ENCODE measurements around the gene CPVL.
A peak's percentile ranks its signal among the peaks of the same experiment; 100 is the strongest.

The CPVL gene

GRCh38 chr7:29066641-29067040, 79.7 kb downstream of the CPVL start:
- H3K9me3 ChIP-seq (replicated peaks in 1 of 11), result peaks cover 0 to 16% (median 0%) of the 10 kb centered on the region in 11 experiments; a peak in 6 of 22 replicates
- TF ChIP-seq Cebpa-rat (IDR thresholded peaks at IDR 0.05), result no peak
- H3K27ac ChIP-seq, result no peak overlapping the region
- no peak overlapping the region for H3K4me2 ChIP-seq
- no peaks in the 10 kb centered on the region for H4K20me1 ChIP-seq
- peaks cover 0 to 61% (median 0%) of the 10 kb centered on the region in 11 experiments; a peak in 4 of 22 replicates for H3K27me3 ChIP-seq
- H3K4me1 ChIP-seq, result no peaks in the 10 kb centered on the region
- no peak overlapping the region for H3K9ac ChIP-seq
- no peak overlapping the region for H3K4me3 ChIP-seq
- no peaks in the 10 kb centered on the region for H3K36me3 ChIP-seq

GRCh38 chr7:29065181-29065857, 81.0 kb downstream of the CPVL start:
- no peak overlapping the region for H3K9ac ChIP-seq
- no peaks in the 10 kb centered on the region for H3K36me3 ChIP-seq
- no peak overlapping the region for H3K4me3 ChIP-seq
- peaks cover 0 to 61% (median 0%) of the 10 kb centered on the region in 11 experiments; a peak in 4 of 22 replicates for H3K27me3 ChIP-seq
- no peak overlapping the region for H3K27ac ChIP-seq
- peaks cover 0 to 16% (median 0%) of the 10 kb centered on the region in 11 experiments; a peak in 6 of 22 replicates for H3K9me3 ChIP-seq (replicated peaks in 1 of 11)
- no peak overlapping the region for H3K4me2 ChIP-seq
- no peaks in the 10 kb centered on the region for H4K20me1 ChIP-seq
- no peak for TF ChIP-seq Cebpa-rat (IDR thresholded peaks at IDR 0.05)
- H3K4me1 ChIP-seq, result no peaks in the 10 kb centered on the region

GRCh38 chr7:29063872-29064271, 82.5 kb downstream of the CPVL start:
- Histone ChIP-seq H3K4me1 (no peaks in the 10 kb centered on the region), H3K4me2 (no peak overlapping the region), H3K4me3 (no peak overlapping the region), H3K27me3 (peaks cover 0 to 61% (median 0%) of the 10 kb centered on the region in 11 experiments; a peak in 4 of 22 replicates), H3K9me3 (replicated peaks in 1 of 11) (peaks cover 0 to 8% (median 0%) of the 10 kb centered on the region in 11 experiments; a peak in 5 of 22 replicates), H4K20me1 (no peaks in the 10 kb centered on the region), H3K27ac (no peak overlapping the region), H3K9ac (no peak overlapping the region), H3K36me3 (no peaks in the 10 kb centered on the region)
- TF ChIP-seq Cebpa-rat (IDR thresholded peaks at IDR 0.05), result no peak

- Histone ChIP-seq H3K27ac (no peak overlapping the region), H4K20me1 (no peaks in the 10 kb centered on the region), H3K27me3 (peaks cover 0 to 61% (median 0%) of the 10 kb centered on the region in 11 experiments; a peak in 4 of 22 replicates), H3K4me2 (no peak overlapping the region), H3K4me3 (no peak overlapping the region), H3K36me3 (no peaks in the 10 kb centered on the region), H3K9me3 (replicated peaks in 1 of 11) (peaks cover 0 to 13% (median 0%) of the 10 kb centered on the region in 11 experiments; a peak in 3 of 22 replicates), H3K4me1 (no peaks in the 10 kb centered on the region), H3K9ac (no peak overlapping the region)
- no peak for TF ChIP-seq Cebpa-rat (IDR thresholded peaks at IDR 0.05)
Observed at GRCh38 chr7:29063236-29063635, 83.1 kb downstream of the CPVL start.

GRCh38 chr7:29053105-29053872, 93.0 kb downstream of the CPVL start:
- TF ChIP-seq Cebpa-rat (IDR thresholded peaks at IDR 0.05), result no peak
- Histone ChIP-seq H3K4me2 (no peak overlapping the region), H3K4me3 (no peak overlapping the region), H4K20me1 (no peaks in the 10 kb centered on the region), H3K27ac (no peak overlapping the region), H3K4me1 (no peaks in the 10 kb centered on the region), H3K27me3 (peaks cover 0 to 3% (median 0%) of the 10 kb centered on the region in 11 experiments; a peak in 1 of 22 replicates), H3K36me3 (no peaks in the 10 kb centered on the region), H3K9me3 (replicated peaks in 1 of 11) (peaks cover 7 to 46% (median 16%) of the 10 kb centered on the region in 11 experiments; a peak in 15 of 22 replicates), H3K9ac (no peak overlapping the region)

GRCh38 chr7:29046978-29047377, 99.4 kb downstream of the CPVL start:
- Histone ChIP-seq H3K9me3 (replicated peaks in 1 of 11) (peaks cover 0 to 24% (median 0%) of the 10 kb centered on the region in 11 experiments; a peak in 5 of 22 replicates), H3K4me2 (no peak overlapping the region), H4K20me1 (no peaks in the 10 kb centered on the region), H3K36me3 (no peaks in the 10 kb centered on the region), H3K9ac (no peak overlapping the region), H3K27me3 (peaks cover 0 to 12% (median 0%) of the 10 kb centered on the region in 11 experiments; a peak in 2 of 22 replicates), H3K4me1 (peaks cover 0 to 9% (median 6%) of the 10 kb centered on the region in 10 experiments; a peak in 6 of 20 replicates), H3K4me3 (no peak overlapping the region), H3K27ac (no peak overlapping the region)
- TF ChIP-seq Cebpa-rat (IDR thresholded peaks at IDR 0.05), result no peak

GRCh38 chr7:29045258-29046086, 100.9 kb downstream of the CPVL start:
- Histone ChIP-seq H4K20me1 (no peaks in the 10 kb centered on the region), H3K9ac (no peak overlapping the region), H3K4me2 (0 out of 22 replicates have a peak overlapping the region, but pooled peaks of 2 of the 11 experiments have one; percentile 11), H3K36me3 (no peaks in the 10 kb centered on the region), H3K4me1 (peaks cover 0 to 13% (median 8%) of the 10 kb centered on the region in 10 experiments; a peak in 13 of 20 replicates), H3K27ac (no peak overlapping the region), H3K27me3 (peaks cover 0 to 16% (median 0%) of the 10 kb centered on the region in 11 experiments; a peak in 2 of 22 replicates), H3K4me3 (no peak overlapping the region), H3K9me3 (replicated peaks in 1 of 11) (peaks cover 0 to 18% (median 0%) of the 10 kb centered on the region in 11 experiments; a peak in 5 of 22 replicates)
- TF ChIP-seq Cebpa-rat (IDR thresholded peaks at IDR 0.05), result no peak

GRCh38 chr7:29044554-29044953, 101.8 kb downstream of the CPVL start:
- 0 out of 22 replicates have a peak, but pooled peaks of 1 of the 11 experiments have one; percentile 25 for TF ChIP-seq Cebpa-rat (IDR thresholded peaks at IDR 0.05)

More at GRCh38 chr7:29044554-29044953, 101.8 kb downstream of the CPVL start:
- Histone ChIP-seq H3K36me3 (no peaks in the 10 kb centered on the region), H3K4me3 (no peak overlapping the region), H3K4me1 (peaks cover 0 to 22% (median 16%) of the 10 kb centered on the region in 10 experiments; a peak in 17 of 20 replicates), H3K9ac (no peak overlapping the region), H3K4me2 (no peak overlapping the region), H3K27me3 (peaks cover 0 to 22% (median 0%) of the 10 kb centered on the region in 11 experiments; a peak in 2 of 22 replicates), H3K9me3 (replicated peaks in 1 of 11) (peaks cover 0 to 17% (median 0%) of the 10 kb centered on the region in 11 experiments; a peak in 5 of 22 replicates), H3K27ac (no peak overlapping the region), H4K20me1 (no peaks in the 10 kb centered on the region)
